Measurements from ENCODE around the gene TAPBPL. TPM values are rescaled to one million over a fixed set of nuclear protein-coding genes. Genes with fewer than 3 reads are reported as not detected.
A peak's percentile ranks its signal among the peaks of the same experiment; 100 is the strongest.

TAPBPL gene
- total RNA-seq, 2 experiments from 2014 or later, result 14.7 to 15.8 TPM

- CTCF ChIA-PET, result interaction anchor here (0.9 to 1.2 kb wide), 2 partner anchors 21 to 27 kb away, joined by 3 read pairs; no protein-coding TSS in a partner anchor
- peaks cover 38% of the 10 kb centered on the region for H3K4me1 Mint-ChIP-seq (ENCODE audit: low read depth)
- ATAC-seq (ENCODE audit: poor library complexity), result no peak
Observed at GRCh38 chr12:6438345-6438744, 13.5 kb upstream of the TAPBPL start.

DNA sequence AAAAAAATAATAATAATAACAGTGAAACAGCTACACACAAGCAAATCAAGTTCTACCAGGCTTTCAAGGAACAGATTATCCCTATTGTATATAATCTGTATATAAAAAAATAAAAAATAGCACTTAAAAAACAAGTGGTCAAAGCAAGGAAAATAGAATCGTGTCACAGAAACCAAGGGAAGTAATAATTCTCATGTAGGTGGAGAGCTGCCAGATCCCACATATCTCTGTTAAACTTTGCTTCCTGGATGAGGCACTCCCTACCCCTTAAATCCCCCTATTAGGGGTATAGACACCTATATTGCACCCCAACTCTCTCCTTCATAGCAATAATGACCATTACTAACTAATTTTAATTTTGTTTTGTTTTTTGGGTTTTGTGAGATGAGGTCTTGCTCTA, 11.5 kb upstream of the TAPBPL start:
- peaks cover 38% of the 10 kb centered on the region for H3K4me1 Mint-ChIP-seq (ENCODE audit: low read depth)
- peaks cover 9% of the 10 kb centered on the region for H3K36me3 Mint-ChIP-seq (ENCODE audit: low read depth)
- intact Hi-C loops (cut with DNase I, micrococcal nuclease), result no loop called here
- H3K27ac ChIP-seq (ENCODE audit: low read depth in 1 of 2, low read length in 2 of 2), result no peak overlapping the region
- POLR2A ChIA-PET, result interaction anchor here (2.2 to 11.1 kb wide), 2 partner anchors 18 to 30 kb away, joined by 11 to 203 read pairs; partner anchors contain the start of genes TAPBPL and VAMP1
- peaks cover 32% of the 10 kb centered on the region for H3K4me1 ChIP-seq (ENCODE audit: insufficient read depth, low read length)
- no peak overlapping the region for H3K27ac Mint-ChIP-seq
- DNase-seq (no peak), ATAC-seq (ENCODE audit: poor library complexity) (no peak)
- H3K4me3 Mint-ChIP-seq, result no peak overlapping the region
- no peaks in the 10 kb centered on the region for H3K9me3 ChIP-seq (ENCODE audit: control insufficient read depth in 1 of 2, insufficient read depth in 1 of 2, low read length in 2 of 2)
- CTCF ChIA-PET, result interaction anchor here (1.0 kb wide), 1 partner anchor 97 kb away, joined by 3 read pairs; no protein-coding TSS in a partner anchor
- no peaks in the 10 kb centered on the region for H3K9me3 Mint-ChIP-seq
- H3K36me3 ChIP-seq (ENCODE audit: insufficient read depth, low read length), result no peaks in the 10 kb centered on the region
- no peaks in the 10 kb centered on the region for H3K27me3 Mint-ChIP-seq
- no peak overlapping the region for H3K4me3 ChIP-seq (ENCODE audit: low read length)
- H3K27me3 ChIP-seq (ENCODE audit: control insufficient read depth in 1 of 2, insufficient read depth in 2 of 2, low read length in 2 of 2), result no peaks in the 10 kb centered on the region
- TF ChIP-seq, protein P1, sequence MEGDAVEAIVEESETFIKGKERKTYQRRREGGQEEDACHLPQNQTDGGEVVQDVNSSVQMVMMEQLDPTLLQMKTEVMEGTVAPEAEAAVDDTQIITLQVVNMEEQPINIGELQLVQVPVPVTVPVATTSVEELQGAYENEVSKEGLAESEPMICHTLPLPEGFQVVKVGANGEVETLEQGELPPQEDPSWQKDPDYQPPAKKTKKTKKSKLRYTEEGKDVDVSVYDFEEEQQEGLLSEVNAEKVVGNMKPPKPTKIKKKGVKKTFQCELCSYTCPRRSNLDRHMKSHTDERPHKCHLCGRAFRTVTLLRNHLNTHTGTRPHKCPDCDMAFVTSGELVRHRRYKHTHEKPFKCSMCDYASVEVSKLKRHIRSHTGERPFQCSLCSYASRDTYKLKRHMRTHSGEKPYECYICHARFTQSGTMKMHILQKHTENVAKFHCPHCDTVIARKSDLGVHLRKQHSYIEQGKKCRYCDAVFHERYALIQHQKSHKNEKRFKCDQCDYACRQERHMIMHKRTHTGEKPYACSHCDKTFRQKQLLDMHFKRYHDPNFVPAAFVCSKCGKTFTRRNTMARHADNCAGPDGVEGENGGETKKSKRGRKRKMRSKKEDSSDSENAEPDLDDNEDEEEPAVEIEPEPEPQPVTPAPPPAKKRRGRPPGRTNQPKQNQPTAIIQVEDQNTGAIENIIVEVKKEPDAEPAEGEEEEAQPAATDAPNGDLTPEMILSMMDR (IDR thresholded peaks at IDR 0.05), result no peak

More at GRCh38 chr12:6438345-6438744, 13.5 kb upstream of the TAPBPL start:
- Mint-ChIP-seq H3K4me3 (no peak overlapping the region), H3K36me3 (ENCODE audit: low read depth) (no peaks in the 10 kb centered on the region), H3K27ac (no peak overlapping the region), H3K9me3 (no peaks in the 10 kb centered on the region), H3K27me3 (no peaks in the 10 kb centered on the region)
- Histone ChIP-seq H3K27ac (ENCODE audit: low read depth in 1 of 2, low read length in 2 of 2) (no peak overlapping the region), H3K4me3 (ENCODE audit: low read length) (no peak overlapping the region), H3K27me3 (ENCODE audit: control insufficient read depth in 1 of 2, insufficient read depth in 2 of 2, low read length in 2 of 2) (no peaks in the 10 kb centered on the region), H3K4me1 (ENCODE audit: insufficient read depth, low read length) (peaks cover 33% of the 10 kb centered on the region), H3K36me3 (ENCODE audit: insufficient read depth, low read length) (no peaks in the 10 kb centered on the region), H3K9me3 (ENCODE audit: control insufficient read depth in 1 of 2, insufficient read depth in 1 of 2, low read length in 2 of 2) (no peaks in the 10 kb centered on the region)
- intact Hi-C loops (cut with DNase I, micrococcal nuclease), result no loop called here
- TF ChIP-seq, protein P1 (IDR thresholded peaks at IDR 0.05), result no peak
- POLR2A ChIA-PET, result interaction anchor here (11.1 kb wide), 1 partner anchor 20 kb away, joined by 203 read pairs; the partner anchor contains the start of gene TAPBPL
- peak in 1 of 14 experiments; percentile 15 for DNase-seq

- H3K36me3 Mint-ChIP-seq (ENCODE audit: low read depth), result peaks cover 31% of the 10 kb centered on the region
- no peaks in the 10 kb centered on the region for H3K27me3 ChIP-seq (ENCODE audit: control insufficient read depth in 1 of 2, insufficient read depth in 2 of 2, low read length in 2 of 2)
- ChIA-PET CTCF (interaction anchor here (1.2 to 4.9 kb wide), 3 partner anchors 19 to 95 kb away, joined by 4 to 27 read pairs (median 6); no protein-coding TSS in a partner anchor), POLR2A (interaction anchor here (1.0 to 11.1 kb wide), 7 partner anchors 9 to 93 kb away, joined by 3 to 203 read pairs (median 29); partner anchors contain the start of genes GAPDH, MRPL51, TAPBPL and VAMP1)
- TF ChIP-seq, protein P1 (IDR thresholded peaks at IDR 0.05), result no peak
- H3K4me3 ChIP-seq (ENCODE audit: low read length), result no peak overlapping the region
- no peaks in the 10 kb centered on the region for H3K9me3 Mint-ChIP-seq
- no peaks in the 10 kb centered on the region for H3K27me3 Mint-ChIP-seq
- peaks cover 10% of the 10 kb centered on the region for H3K36me3 ChIP-seq (ENCODE audit: insufficient read depth, low read length)
- peaks cover 57% of the 10 kb centered on the region for H3K4me1 Mint-ChIP-seq (ENCODE audit: low read depth)
- intact Hi-C loops (cut with DNase I, micrococcal nuclease), result loop anchor here in 1 of 2 experiments (1.0 kb wide), 1 partner anchor 13 kb away; no protein-coding TSS in a partner anchor
- H3K27ac ChIP-seq (ENCODE audit: low read depth in 1 of 2, low read length in 2 of 2), result peak overlapping the region; percentile 64 to 65
- H3K9me3 ChIP-seq (ENCODE audit: control insufficient read depth in 1 of 2, insufficient read depth in 1 of 2, low read length in 2 of 2), result no peaks in the 10 kb centered on the region
- DNase-seq (peak in 1 of 14 experiments; percentile 4), ATAC-seq (ENCODE audit: poor library complexity) (no peak)
- H3K27ac Mint-ChIP-seq, result peak overlapping the region; percentile 97
- H3K4me3 Mint-ChIP-seq, result peak overlapping the region; percentile 98
- peaks cover 50% of the 10 kb centered on the region for H3K4me1 ChIP-seq (ENCODE audit: insufficient read depth, low read length)
Observed at GRCh38 chr12:6442836-6443235, 9.0 kb upstream of the TAPBPL start.

Data from CD4-positive, alpha-beta T cell (primary cell).